Lower lobe of right lung (tissue), 2 donors: Measurements from ENCODE around the gene SORCS1. TPM values are rescaled to one million over a fixed set of nuclear protein-coding genes. Genes with fewer than 3 reads are reported as not detected.

Experiments
- ATAC-seq, 2 donors: fragments of 200-7000 bp; cut with Tn5 transposase; one replicate each; pipeline ENCODE4 v1.9.1; 2020 to 2022; ENCODE audit warnings: mild to moderate bottlenecking in 2 of 2, moderate library complexity in 2 of 2
- DNase-seq: peaks from one replicate; pipeline ENCODE4 v3.0.0-alpha.2; 2020
- H3K27ac ChIP-seq: fragments of 200-600 bp; one replicate; pipeline ENCODE4 v1.8.0; 2022
- H3K27me3 ChIP-seq: fragments of 200-600 bp; one replicate; pipeline ENCODE4 v1.8.0; 2022; ENCODE audit warnings: low read depth
- H3K36me3 ChIP-seq: fragments of 200-600 bp; one replicate; pipeline ENCODE4 v1.8.0; 2022; ENCODE audit warnings: mild to moderate bottlenecking
- H3K4me1 ChIP-seq: fragments of 200-600 bp; one replicate; pipeline ENCODE4 v1.8.0; 2022
- H3K4me3 ChIP-seq: fragments of 200-600 bp; one replicate; pipeline ENCODE4 v1.8.0; 2022; ENCODE audit warnings: mild to moderate bottlenecking
- H3K9me3 ChIP-seq: fragments of 200-600 bp; one replicate; pipeline ENCODE4 v1.8.0; 2022
- CTCF ChIP-seq: fragments of 200-600 bp; IDR thresholded peaks from one replicate; pipeline ENCODE4 v1.8.0; 2022; ENCODE audit warnings: antibody characterized with exemption, mild to moderate bottlenecking
- intact Hi-C: fragments of 100-400 bp; cut with DNase I; formaldehyde crosslinking; loops from one replicate; pipeline ENCODE4 v1.11.0; 2022
- total RNA-seq: library from RNA; stranded (reverse); fragmentation: NEBNext Ultra II Directional; extraction: Animal tissue kit (Norgen Biotek cat#: 25700); gene quantifications from one replicate; pipeline ENCODE4 v1.2.1, GENCODE V29; 2021
- donor health status: DM: no; HTN: yes; CAD: no; lungs with severe emphysema.

SORCS1 gene
- total RNA-seq, 1 donor from 2014 or later: 0.15 TPM

- ATAC-seq (no peak), DNase-seq (no peak)
- Histone ChIP-seq H3K27me3 (no peaks in the 10 kb centered on the region), H3K36me3 (no peaks in the 10 kb centered on the region), H3K9me3 (no peaks in the 10 kb centered on the region), H3K4me3 (no peak overlapping the region), H3K4me1 (no peaks in the 10 kb centered on the region), H3K27ac (no peak overlapping the region)
- TF ChIP-seq CTCF: no peak
- intact Hi-C loops: no loop called here
Observed at GRCh38 chr10:107059068-107059804, 105.3 kb downstream of the SORCS1 start.

- ATAC-seq (no peak), DNase-seq (no peak)
- no peaks in the 10 kb centered on the region for H3K27me3 ChIP-seq
- TF ChIP-seq CTCF: no peak
- H3K27ac ChIP-seq: no peak overlapping the region
- H3K9me3 ChIP-seq: no peaks in the 10 kb centered on the region
- H3K4me3 ChIP-seq: no peak overlapping the region
- intact Hi-C loops: no loop called here
- no peaks in the 10 kb centered on the region for H3K36me3 ChIP-seq
- no peaks in the 10 kb centered on the region for H3K4me1 ChIP-seq
Observed at GRCh38 chr10:107058331-107058730, 106.2 kb downstream of the SORCS1 start.

DNA sequence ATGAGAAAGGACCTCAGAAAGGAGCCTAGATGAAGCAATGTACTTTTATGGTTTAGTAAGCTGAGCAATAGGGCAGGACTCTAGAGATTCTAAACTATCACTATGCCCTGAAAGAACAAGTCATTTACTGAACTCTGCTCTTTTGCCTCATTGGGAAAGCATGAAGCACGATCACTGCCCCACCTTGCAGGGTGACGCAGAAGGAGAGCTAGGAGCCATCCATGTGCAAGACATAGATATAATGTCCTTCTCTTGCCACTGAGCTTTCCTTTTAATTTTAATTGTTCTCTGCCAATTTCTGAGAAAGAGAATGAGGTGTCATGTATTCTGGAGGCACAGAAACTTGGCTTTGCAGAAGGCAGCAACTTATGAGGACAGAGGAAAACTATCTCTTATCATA lies 108.3 kb downstream of the SORCS1 start:
- ATAC-seq: no peak
- Histone ChIP-seq H3K4me3 (no peak overlapping the region), H3K27ac (no peak overlapping the region), H3K36me3 (no peaks in the 10 kb centered on the region), H3K27me3 (no peaks in the 10 kb centered on the region), H3K4me1 (no peaks in the 10 kb centered on the region), H3K9me3 (no peaks in the 10 kb centered on the region)
- TF ChIP-seq CTCF: no peak
- DNase-seq: no peak
- intact Hi-C loops: no loop called here

DNA sequence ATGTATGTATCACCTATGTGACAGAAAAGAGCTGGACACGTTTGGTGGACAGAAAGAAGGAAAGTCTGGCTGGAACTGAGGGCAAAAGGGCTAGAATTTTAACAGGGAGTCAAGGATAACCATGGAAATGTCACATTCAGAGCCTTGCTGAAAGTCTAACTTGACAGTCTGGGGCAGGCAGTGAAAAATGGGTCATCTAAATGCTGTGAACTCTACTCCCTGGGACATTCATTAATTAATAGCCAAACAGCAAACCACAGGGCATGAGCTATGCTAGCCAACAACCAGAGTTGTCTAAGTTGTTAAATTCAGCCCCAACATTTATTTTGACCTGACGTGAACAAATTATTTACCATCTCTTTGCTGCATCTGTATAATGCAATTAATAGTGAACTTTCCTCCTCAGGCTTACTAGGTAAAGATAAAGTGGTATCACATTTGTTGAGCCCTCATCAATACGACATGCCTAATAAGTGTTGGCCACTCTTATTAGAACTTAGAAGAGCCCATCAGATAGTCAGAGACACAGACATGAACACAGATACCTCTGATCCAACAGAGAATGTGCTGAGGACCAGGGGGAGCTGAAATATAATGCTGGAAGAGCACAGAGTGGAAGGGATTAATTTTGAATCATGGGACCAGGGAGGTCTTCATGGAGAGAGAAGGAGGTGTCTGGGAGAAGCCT lies 109.9 kb downstream of the SORCS1 start:
- Histone ChIP-seq H3K4me3 (no peak overlapping the region), H3K4me1 (no peaks in the 10 kb centered on the region), H3K36me3 (no peaks in the 10 kb centered on the region), H3K27me3 (no peaks in the 10 kb centered on the region), H3K27ac (no peak overlapping the region), H3K9me3 (no peaks in the 10 kb centered on the region)
- DNase-seq (no peak), ATAC-seq (no peak)
- intact Hi-C loops: no loop called here
- TF ChIP-seq CTCF: no peak

- H3K4me3 ChIP-seq: no peak overlapping the region
- ATAC-seq (no peak), DNase-seq (no peak)
- H3K27me3 ChIP-seq: no peaks in the 10 kb centered on the region
- no peak for TF ChIP-seq CTCF
- H3K9me3 ChIP-seq: no peaks in the 10 kb centered on the region
- no peaks in the 10 kb centered on the region for H3K36me3 ChIP-seq
- no peak overlapping the region for H3K27ac ChIP-seq
- no peaks in the 10 kb centered on the region for H3K4me1 ChIP-seq
- intact Hi-C loops: no loop called here
Observed at GRCh38 chr10:107051769-107052168, 112.7 kb downstream of the SORCS1 start.
